ENCODE results near the gene BRS3.
"Not testable (repeated sequence)": the region's sequence is repeated elsewhere in the genome, so short reads cannot be mapped to it uniquely, and the experiment has no call there.

BRS3 gene

GRCh38 chrX:136487647-136488046, at the start of gene BRS3:
Gene BRS3 (plus strand): TSS chrX:136487947. CDS start chrX:136488115, 168 bp downstream.
- ChIA-PET CTCF (no interaction called here), POLR2A (no interaction called here)
- no peak for DNase-seq (ENCODE audit: extremely low spot score)
- TF ChIP-seq, protein P1, sequence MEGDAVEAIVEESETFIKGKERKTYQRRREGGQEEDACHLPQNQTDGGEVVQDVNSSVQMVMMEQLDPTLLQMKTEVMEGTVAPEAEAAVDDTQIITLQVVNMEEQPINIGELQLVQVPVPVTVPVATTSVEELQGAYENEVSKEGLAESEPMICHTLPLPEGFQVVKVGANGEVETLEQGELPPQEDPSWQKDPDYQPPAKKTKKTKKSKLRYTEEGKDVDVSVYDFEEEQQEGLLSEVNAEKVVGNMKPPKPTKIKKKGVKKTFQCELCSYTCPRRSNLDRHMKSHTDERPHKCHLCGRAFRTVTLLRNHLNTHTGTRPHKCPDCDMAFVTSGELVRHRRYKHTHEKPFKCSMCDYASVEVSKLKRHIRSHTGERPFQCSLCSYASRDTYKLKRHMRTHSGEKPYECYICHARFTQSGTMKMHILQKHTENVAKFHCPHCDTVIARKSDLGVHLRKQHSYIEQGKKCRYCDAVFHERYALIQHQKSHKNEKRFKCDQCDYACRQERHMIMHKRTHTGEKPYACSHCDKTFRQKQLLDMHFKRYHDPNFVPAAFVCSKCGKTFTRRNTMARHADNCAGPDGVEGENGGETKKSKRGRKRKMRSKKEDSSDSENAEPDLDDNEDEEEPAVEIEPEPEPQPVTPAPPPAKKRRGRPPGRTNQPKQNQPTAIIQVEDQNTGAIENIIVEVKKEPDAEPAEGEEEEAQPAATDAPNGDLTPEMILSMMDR (IDR thresholded peaks at IDR 0.05; ENCODE audit: control extremely low read depth, extremely low read depth, low read depth, missing control alignments): no peak

DNA sequence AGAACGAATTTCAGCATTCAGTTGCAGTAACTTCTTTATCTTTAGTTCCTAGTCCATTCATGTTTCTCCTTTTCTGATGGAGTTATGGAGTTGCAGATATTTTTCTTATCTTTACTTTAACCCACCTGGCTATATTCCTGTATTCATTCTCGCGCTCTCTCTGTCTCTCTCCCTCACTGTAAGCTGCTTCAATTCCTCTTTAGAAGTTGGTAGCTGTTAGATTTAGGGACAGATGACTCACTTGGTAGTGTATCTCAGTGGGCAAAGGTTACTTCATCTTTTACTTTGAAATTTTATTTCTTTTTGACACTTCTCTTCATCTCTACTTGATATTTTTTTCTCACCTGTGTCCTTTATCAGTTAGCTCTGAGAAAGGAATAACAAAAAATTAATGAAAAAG, 49.6 kb upstream of the BRS3 start:
- CTCF ChIA-PET: no interaction called here
- DNase-seq (ENCODE audit: extremely low spot score): no peak
- TF ChIP-seq, protein P1 (IDR thresholded peaks at IDR 0.05; ENCODE audit: control extremely low read depth, extremely low read depth, low read depth, missing control alignments): no peak
- POLR2A ChIA-PET: no interaction called here

DNA sequence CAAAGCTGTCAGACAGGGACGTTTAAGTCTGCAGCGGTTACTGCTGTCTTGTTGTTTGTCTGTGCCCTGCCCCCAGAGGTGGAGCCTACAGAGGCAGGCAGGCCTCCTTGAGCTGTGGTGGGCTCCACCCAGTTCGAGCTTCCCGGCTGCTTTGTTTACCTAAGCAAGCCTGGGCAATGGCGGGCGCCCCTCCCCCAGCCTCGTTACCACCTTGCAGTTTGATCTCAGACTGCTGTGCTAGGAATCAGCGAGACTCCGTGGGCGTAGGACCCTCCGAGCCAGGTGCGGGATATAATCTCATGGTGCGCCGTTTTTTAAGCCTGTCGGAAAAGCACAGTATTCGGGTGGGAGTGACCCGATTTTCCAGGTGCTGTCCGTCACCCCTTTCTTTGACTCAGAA, 42.1 kb upstream of the BRS3 start:
- CTCF ChIA-PET; POLR2A ChIA-PET; DNase-seq (ENCODE audit: extremely low spot score): not testable (repeated sequence)

DNA sequence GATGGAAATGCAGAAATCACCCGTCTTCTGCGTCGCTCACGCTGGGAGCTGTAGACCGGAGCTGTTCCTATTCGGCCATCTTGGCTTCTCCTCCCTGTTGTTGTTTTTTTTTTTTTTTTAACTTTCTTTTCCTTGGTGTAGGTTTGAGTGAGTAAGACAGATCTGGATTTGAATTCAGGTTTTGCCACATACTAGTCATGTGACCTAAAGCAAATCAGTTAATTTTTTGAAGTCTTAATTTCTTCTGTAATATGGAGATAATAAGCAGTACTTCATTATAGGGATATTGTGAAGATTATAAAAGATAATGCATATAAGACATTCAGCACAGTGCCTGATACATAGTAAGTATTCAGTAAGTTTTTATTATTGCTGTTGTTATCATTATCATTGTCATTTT, 41.5 kb upstream of the BRS3 start:
- ChIA-PET CTCF (no interaction called here), POLR2A (no interaction called here)
- DNase-seq (ENCODE audit: extremely low spot score): no peak
- TF ChIP-seq, protein P1 (IDR thresholded peaks at IDR 0.05; ENCODE audit: control extremely low read depth, extremely low read depth, low read depth, missing control alignments): no peak

DNA sequence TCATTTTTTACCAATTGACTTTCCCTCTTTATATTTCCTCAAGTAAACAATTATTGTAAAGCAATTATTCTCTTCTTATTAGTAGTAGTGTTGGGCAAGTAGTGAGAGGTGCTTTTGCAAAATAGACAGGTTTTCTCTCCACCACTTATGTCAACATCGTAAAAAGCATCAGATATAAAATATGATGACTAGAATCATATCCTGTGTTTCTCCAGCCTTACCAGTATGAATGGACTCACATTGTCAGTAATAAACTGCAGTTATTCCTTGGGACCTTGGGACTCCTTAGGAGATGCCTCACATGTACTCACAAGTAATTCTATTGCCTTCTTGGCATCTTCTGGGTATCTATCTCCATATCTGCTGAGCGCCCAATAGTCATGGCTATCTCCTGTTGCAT, 40.4 kb upstream of the BRS3 start:
- no peak for DNase-seq (ENCODE audit: extremely low spot score)
- ChIA-PET CTCF (no interaction called here), POLR2A (no interaction called here)
- TF ChIP-seq, protein P1 (IDR thresholded peaks at IDR 0.05; ENCODE audit: control extremely low read depth, extremely low read depth, low read depth, missing control alignments): no peak

- POLR2A ChIA-PET: no interaction called here
- no peak for DNase-seq (ENCODE audit: extremely low spot score)
- CTCF ChIA-PET: no interaction called here
- TF ChIP-seq, protein P1 (IDR thresholded peaks at IDR 0.05; ENCODE audit: control extremely low read depth, extremely low read depth, low read depth, missing control alignments): no peak
These were observed 39.8 kb upstream of the BRS3 start for GRCh38 chrX:136447968-136448367.

GRCh38 chrX:136450050-136450830, 37.5 kb upstream of the BRS3 start:
- ChIA-PET POLR2A (no interaction called here), CTCF (interaction anchor here (1.4 kb wide), 1 partner anchor 16 kb away, joined by 5 read pairs; no protein-coding TSS in a partner anchor)
- no peak for DNase-seq (ENCODE audit: extremely low spot score)
- TF ChIP-seq, protein P1 (IDR thresholded peaks at IDR 0.05; ENCODE audit: control extremely low read depth, extremely low read depth, low read depth, missing control alignments): no peak

Measured in GM10248 (cell line).